ENCODE results near the gene LIPT2. TPM values are rescaled to one million over a fixed set of nuclear protein-coding genes. Genes with fewer than 3 reads are reported as not detected.

The LIPT2 gene
- total and polyA plus RNA-seq, 2 donors = 2.3 to 6.1 TPM

GRCh38 chr11:74462631-74463030 is 30.9 kb downstream of the LIPT2 start:
- no peak for DNase-seq (ENCODE audit: low read depth in 6 of 9, low spot score in 9 of 9)
- WGBS = 87% methylated on average over 5 of the region's 5 CpGs
- no peaks in the 10 kb centered on the region for H3K36me3 ChIP-seq (ENCODE audit: control insufficient read depth in 2 of 2, insufficient read depth in 2 of 2, low read length in 1 of 2)
- no peak overlapping the region for H3K27ac ChIP-seq (ENCODE audit: low read depth in 1 of 2, low read length in 1 of 2)
- peaks cover 5 to 14% of the 10 kb centered on the region in 2 donors for H3K4me1 ChIP-seq (ENCODE audit: control insufficient read depth in 2 of 2, insufficient read depth in 2 of 2, low read length in 2 of 2)
- H3K27me3 ChIP-seq (ENCODE audit: control insufficient read depth in 2 of 2, insufficient read depth in 1 of 2, low read length in 1 of 2) = peaks cover 0 to 12% of the 10 kb centered on the region in 2 donors
- no peaks in the 10 kb centered on the region for H3K9me3 ChIP-seq (ENCODE audit: control insufficient read depth in 2 of 2, insufficient read depth in 1 of 2, low read length in 1 of 2)
- H3K4me3 ChIP-seq (ENCODE audit: low read length in 2 of 2) = no peak overlapping the region

GRCh38 chr11:74462009-74462408 is 31.5 kb downstream of the LIPT2 start:
- Histone ChIP-seq H3K4me3 (ENCODE audit: low read length in 2 of 2) (no peak overlapping the region), H3K4me1 (ENCODE audit: control insufficient read depth in 2 of 2, insufficient read depth in 2 of 2, low read length in 2 of 2) (peaks cover 3 to 9% of the 10 kb centered on the region in 2 donors), H3K27ac (ENCODE audit: low read depth in 1 of 2, low read length in 1 of 2) (no peak overlapping the region), H3K36me3 (ENCODE audit: control insufficient read depth in 2 of 2, insufficient read depth in 2 of 2, low read length in 1 of 2) (no peaks in the 10 kb centered on the region), H3K9me3 (ENCODE audit: control insufficient read depth in 2 of 2, insufficient read depth in 1 of 2, low read length in 1 of 2) (no peaks in the 10 kb centered on the region), H3K27me3 (ENCODE audit: control insufficient read depth in 2 of 2, insufficient read depth in 1 of 2, low read length in 1 of 2) (peaks cover 0 to 5% of the 10 kb centered on the region in 2 donors)
- WGBS = 77% methylated on average over 2 of the region's 2 CpGs
- DNase-seq (ENCODE audit: low read depth in 6 of 9, low spot score in 9 of 9) = no peak

- Histone ChIP-seq H3K27ac (ENCODE audit: low read depth in 1 of 2, low read length in 1 of 2) (no peak overlapping the region), H3K4me3 (ENCODE audit: low read length in 2 of 2) (no peak overlapping the region), H3K36me3 (ENCODE audit: control insufficient read depth in 2 of 2, insufficient read depth in 2 of 2, low read length in 1 of 2) (no peaks in the 10 kb centered on the region), H3K9me3 (ENCODE audit: control insufficient read depth in 2 of 2, insufficient read depth in 1 of 2, low read length in 1 of 2) (no peaks in the 10 kb centered on the region), H3K4me1 (ENCODE audit: control insufficient read depth in 2 of 2, insufficient read depth in 2 of 2, low read length in 2 of 2) (peaks cover 0 to 4% of the 10 kb centered on the region in 2 donors), H3K27me3 (ENCODE audit: control insufficient read depth in 2 of 2, insufficient read depth in 1 of 2, low read length in 1 of 2) (no peaks in the 10 kb centered on the region)
- 56% methylated on average over 2 of the region's 2 CpGs for WGBS
- peak in 2 of 9 donors; percentile 25 to 45 for DNase-seq (ENCODE audit: low read depth in 6 of 9, low spot score in 9 of 9)
These were observed 32.9 kb downstream of the LIPT2 start for GRCh38 chr11:74460481-74461154.

GRCh38 chr11:74460065-74460464 is 33.5 kb downstream of the LIPT2 start:
- H3K4me3 ChIP-seq (ENCODE audit: low read length in 2 of 2) = no peak overlapping the region
- H3K27ac ChIP-seq (ENCODE audit: low read depth in 1 of 2, low read length in 1 of 2) = no peak overlapping the region

GRCh38 chr11:74459584-74459983 is 33.9 kb downstream of the LIPT2 start:
- Histone ChIP-seq H3K27ac (ENCODE audit: low read depth in 1 of 2, low read length in 1 of 2) (no peak overlapping the region), H3K9me3 (ENCODE audit: control insufficient read depth in 2 of 2, insufficient read depth in 1 of 2, low read length in 1 of 2) (no peaks in the 10 kb centered on the region), H3K27me3 (ENCODE audit: control insufficient read depth in 2 of 2, insufficient read depth in 1 of 2, low read length in 1 of 2) (no peaks in the 10 kb centered on the region), H3K4me3 (ENCODE audit: low read length in 2 of 2) (no peak overlapping the region), H3K36me3 (ENCODE audit: control insufficient read depth in 2 of 2, insufficient read depth in 2 of 2, low read length in 1 of 2) (no peaks in the 10 kb centered on the region), H3K4me1 (ENCODE audit: control insufficient read depth in 2 of 2, insufficient read depth in 2 of 2, low read length in 2 of 2) (peaks cover 0 to 4% of the 10 kb centered on the region in 2 donors)
- no peak for DNase-seq (ENCODE audit: low read depth in 6 of 9, low spot score in 9 of 9)
- WGBS = 49% methylated on average over 1 of the region's 1 CpG

More at GRCh38 chr11:74460065-74460464, 33.5 kb downstream of the LIPT2 start:
- 92% methylated on average over 4 of the region's 4 CpGs for WGBS
- no peaks in the 10 kb centered on the region for H3K36me3 ChIP-seq (ENCODE audit: control insufficient read depth in 2 of 2, insufficient read depth in 2 of 2, low read length in 1 of 2)
- no peaks in the 10 kb centered on the region for H3K27me3 ChIP-seq (ENCODE audit: control insufficient read depth in 2 of 2, insufficient read depth in 1 of 2, low read length in 1 of 2)
- H3K9me3 ChIP-seq (ENCODE audit: control insufficient read depth in 2 of 2, insufficient read depth in 1 of 2, low read length in 1 of 2) = no peaks in the 10 kb centered on the region
- peaks cover 0 to 4% of the 10 kb centered on the region in 2 donors for H3K4me1 ChIP-seq (ENCODE audit: control insufficient read depth in 2 of 2, insufficient read depth in 2 of 2, low read length in 2 of 2)
- no peak for DNase-seq (ENCODE audit: low read depth in 6 of 9, low spot score in 9 of 9)

- Histone ChIP-seq H3K4me3 (ENCODE audit: low read length in 2 of 2) (no peak overlapping the region), H3K4me1 (ENCODE audit: control insufficient read depth in 2 of 2, insufficient read depth in 2 of 2, low read length in 2 of 2) (peaks cover 0 to 4% of the 10 kb centered on the region in 2 donors), H3K9me3 (ENCODE audit: control insufficient read depth in 2 of 2, insufficient read depth in 1 of 2, low read length in 1 of 2) (no peaks in the 10 kb centered on the region), H3K27ac (ENCODE audit: low read depth in 1 of 2, low read length in 1 of 2) (no peak overlapping the region), H3K27me3 (ENCODE audit: control insufficient read depth in 2 of 2, insufficient read depth in 1 of 2, low read length in 1 of 2) (no peaks in the 10 kb centered on the region), H3K36me3 (ENCODE audit: control insufficient read depth in 2 of 2, insufficient read depth in 2 of 2, low read length in 1 of 2) (no peaks in the 10 kb centered on the region)
- WGBS = 97% methylated on average over 6 of the region's 6 CpGs
- no peak for DNase-seq (ENCODE audit: low read depth in 6 of 9, low spot score in 9 of 9)
These were observed 36.2 kb downstream of the LIPT2 start for GRCh38 chr11:74457356-74457755.

GRCh38 chr11:74453373-74453975 is 40.0 kb downstream of the LIPT2 start:
- WGBS = 50% methylated on average over 10 of the region's 10 CpGs
- Histone ChIP-seq H3K9me3 (ENCODE audit: control insufficient read depth in 2 of 2, insufficient read depth in 1 of 2, low read length in 1 of 2) (no peaks in the 10 kb centered on the region), H3K36me3 (ENCODE audit: control insufficient read depth in 2 of 2, insufficient read depth in 2 of 2, low read length in 1 of 2) (no peaks in the 10 kb centered on the region), H3K27me3 (ENCODE audit: control insufficient read depth in 2 of 2, insufficient read depth in 1 of 2, low read length in 1 of 2) (no peaks in the 10 kb centered on the region), H3K27ac (ENCODE audit: low read depth in 1 of 2, low read length in 1 of 2) (no peak overlapping the region), H3K4me1 (ENCODE audit: control insufficient read depth in 2 of 2, insufficient read depth in 2 of 2, low read length in 2 of 2) (peaks cover 5 to 8% of the 10 kb centered on the region in 2 donors), H3K4me3 (ENCODE audit: low read length in 2 of 2) (no peak overlapping the region)
- peak in 8 of 9 donors; percentile 39 to 76 (median 53) for DNase-seq (ENCODE audit: low read depth in 6 of 9, low spot score in 9 of 9)

GRCh38 chr11:74452366-74452765 is 41.2 kb downstream of the LIPT2 start:
- WGBS = 95% methylated on average over 3 of the region's 3 CpGs
- Histone ChIP-seq H3K36me3 (ENCODE audit: control insufficient read depth in 2 of 2, insufficient read depth in 2 of 2, low read length in 1 of 2) (no peaks in the 10 kb centered on the region), H3K4me1 (ENCODE audit: control insufficient read depth in 2 of 2, insufficient read depth in 2 of 2, low read length in 2 of 2) (peaks cover 5 to 8% of the 10 kb centered on the region in 2 donors)

GRCh38 chr11:74450318-74450717 is 43.2 kb downstream of the LIPT2 start:
- H3K27ac ChIP-seq (ENCODE audit: low read depth in 1 of 2, low read length in 1 of 2) = no peak overlapping the region
- 92% methylated on average over 6 of the region's 6 CpGs for WGBS
- H3K9me3 ChIP-seq (ENCODE audit: control insufficient read depth in 2 of 2, insufficient read depth in 1 of 2, low read length in 1 of 2) = no peaks in the 10 kb centered on the region
- H3K27me3 ChIP-seq (ENCODE audit: control insufficient read depth in 2 of 2, insufficient read depth in 1 of 2, low read length in 1 of 2) = no peaks in the 10 kb centered on the region
- H3K36me3 ChIP-seq (ENCODE audit: control insufficient read depth in 2 of 2, insufficient read depth in 2 of 2, low read length in 1 of 2) = no peaks in the 10 kb centered on the region
- DNase-seq (ENCODE audit: low read depth in 6 of 9, low spot score in 9 of 9) = no peak
- H3K4me1 ChIP-seq (ENCODE audit: control insufficient read depth in 2 of 2, insufficient read depth in 2 of 2, low read length in 2 of 2) = peaks cover 5 to 8% of the 10 kb centered on the region in 2 donors
- no peak overlapping the region for H3K4me3 ChIP-seq (ENCODE audit: low read length in 2 of 2)

More at GRCh38 chr11:74452366-74452765, 41.2 kb downstream of the LIPT2 start:
- Histone ChIP-seq H3K4me3 (ENCODE audit: low read length in 2 of 2) (no peak overlapping the region), H3K9me3 (ENCODE audit: control insufficient read depth in 2 of 2, insufficient read depth in 1 of 2, low read length in 1 of 2) (no peaks in the 10 kb centered on the region), H3K27ac (ENCODE audit: low read depth in 1 of 2, low read length in 1 of 2) (no peak overlapping the region), H3K27me3 (ENCODE audit: control insufficient read depth in 2 of 2, insufficient read depth in 1 of 2, low read length in 1 of 2) (no peaks in the 10 kb centered on the region)
- no peak for DNase-seq (ENCODE audit: low read depth in 6 of 9, low spot score in 9 of 9)

Measured in thymus (tissue), 11 donors.